ENCODE data around the gene RAB36.

RAB36 gene

DNA sequence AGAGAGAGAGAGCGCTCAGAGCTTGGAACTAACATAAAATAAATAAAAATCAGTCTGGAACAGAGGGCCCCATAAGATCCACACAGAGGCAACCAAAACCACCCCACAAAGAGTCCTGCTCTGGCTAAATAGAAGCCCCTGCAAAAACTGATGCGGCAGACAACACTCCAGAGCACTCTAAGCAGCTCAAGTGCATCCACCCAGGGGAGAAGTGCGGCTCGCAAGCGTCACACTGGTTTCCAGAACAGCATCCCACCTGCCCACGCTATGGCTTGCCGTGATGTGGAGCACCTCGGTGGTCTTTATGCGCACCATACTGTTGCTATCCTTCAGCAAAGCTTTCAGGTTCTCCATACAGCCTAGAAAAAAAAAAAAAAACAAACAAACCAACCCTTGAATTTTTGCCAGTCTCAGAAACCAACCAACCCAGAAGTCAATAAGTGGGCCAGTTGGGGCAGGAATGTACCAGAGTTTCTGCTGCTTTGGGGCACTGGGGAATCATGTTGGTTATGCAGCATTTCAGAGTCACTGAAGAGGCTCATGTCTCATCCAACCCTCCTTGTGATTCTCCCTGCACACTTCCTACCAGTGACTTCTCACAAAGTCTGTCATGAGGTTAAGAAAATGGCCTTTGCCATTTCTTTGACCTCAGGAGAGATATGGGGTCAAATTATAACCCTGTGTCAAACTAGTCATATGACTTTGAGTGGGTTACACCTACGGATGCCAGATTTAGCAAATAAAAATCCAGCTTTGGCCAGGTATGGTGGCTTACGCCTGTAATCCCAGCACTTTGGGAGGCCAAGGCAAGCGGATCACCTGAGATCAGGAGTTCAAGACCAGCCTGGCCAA is 6.5 kb upstream of the RAB36 start:
- DNase-seq: no peak

DNA sequence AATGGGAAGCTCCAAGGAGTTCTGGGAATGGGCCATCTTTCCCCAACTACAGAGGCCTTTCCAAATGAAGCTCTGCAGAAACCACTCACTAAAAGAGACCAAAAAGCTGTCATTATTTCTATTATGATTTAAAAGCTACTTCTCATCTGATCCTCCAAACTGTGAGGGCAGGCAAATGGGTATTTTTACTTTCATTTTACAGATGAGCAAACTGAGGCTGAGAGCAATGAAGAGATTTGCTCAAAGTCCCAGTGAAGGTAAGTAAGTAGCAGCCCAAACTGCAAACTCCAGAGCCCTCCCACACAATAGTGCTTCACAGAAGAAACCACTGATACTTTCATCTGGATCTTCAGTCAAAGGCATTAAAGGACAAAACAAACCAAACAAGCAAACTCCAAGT is 4.9 kb upstream of the RAB36 start:
- DNase-seq: no peak

DNA sequence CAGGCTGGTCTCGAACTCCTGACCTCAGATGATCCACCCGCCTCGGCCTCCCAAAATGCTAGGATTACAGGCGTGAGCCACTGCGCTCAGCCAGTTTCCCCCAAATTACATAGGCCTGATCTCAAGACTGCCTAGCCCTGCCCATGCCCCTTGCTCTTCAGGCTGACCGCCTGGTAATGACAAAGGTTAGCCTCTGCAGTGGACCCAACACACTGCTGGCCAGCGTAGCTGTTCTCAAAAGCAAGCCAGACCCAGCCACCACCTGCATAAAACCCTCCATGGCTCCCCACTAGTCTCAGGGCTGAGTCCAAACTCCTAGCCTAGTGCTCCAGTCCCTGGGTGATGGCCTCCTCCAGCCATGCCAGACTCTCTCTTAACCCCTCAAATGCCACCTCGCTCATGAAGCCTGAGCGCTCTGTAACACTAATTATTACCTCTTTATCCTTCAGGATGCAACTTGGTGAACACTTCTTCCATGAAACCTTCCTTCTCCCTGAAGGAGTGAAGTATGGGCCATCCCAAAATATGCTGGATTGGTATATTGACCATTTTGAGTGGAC is 2.7 kb upstream of the RAB36 start:
- DNase-seq: no peak

DNA sequence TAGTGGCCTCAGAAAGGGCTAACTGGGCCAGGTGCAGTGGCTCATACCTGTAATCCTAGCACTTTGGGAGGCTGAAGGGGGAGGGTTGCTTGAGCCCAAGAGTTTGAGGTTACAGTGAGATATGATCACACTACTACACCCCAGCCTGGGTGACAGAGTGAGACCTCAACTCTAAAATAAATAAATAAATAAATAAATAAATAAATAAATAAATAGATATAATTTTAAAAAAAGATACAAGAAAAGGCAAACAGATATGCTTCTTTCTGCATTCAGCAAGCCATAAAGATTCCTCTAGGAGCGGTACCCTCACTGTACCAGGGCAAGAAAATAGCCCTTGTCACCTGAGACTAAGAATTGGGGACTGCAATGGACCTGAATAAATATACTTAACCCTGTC is 2.2 kb upstream of the RAB36 start:
- no peak for DNase-seq

DNA sequence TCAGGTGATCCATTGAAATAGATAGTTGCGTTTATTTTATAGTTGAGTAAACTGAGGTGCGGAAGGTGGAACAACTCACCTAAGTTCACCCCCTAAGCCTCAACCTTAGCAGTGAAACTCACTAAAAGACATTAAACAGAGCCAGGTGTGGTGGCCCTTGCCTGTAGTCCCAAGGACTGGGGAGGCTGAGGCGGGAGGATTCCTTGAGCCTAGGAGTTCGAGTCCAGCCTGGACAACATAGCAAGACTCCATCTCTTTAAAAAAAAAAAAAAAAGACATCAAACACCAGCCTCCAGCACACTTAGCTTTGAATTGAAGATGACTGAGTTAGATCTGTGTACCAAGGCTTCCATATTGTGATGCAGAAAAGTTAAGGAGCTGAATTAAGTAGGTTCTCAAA is 845 bp upstream of the RAB36 start:
- DNase-seq: no peak

DNA sequence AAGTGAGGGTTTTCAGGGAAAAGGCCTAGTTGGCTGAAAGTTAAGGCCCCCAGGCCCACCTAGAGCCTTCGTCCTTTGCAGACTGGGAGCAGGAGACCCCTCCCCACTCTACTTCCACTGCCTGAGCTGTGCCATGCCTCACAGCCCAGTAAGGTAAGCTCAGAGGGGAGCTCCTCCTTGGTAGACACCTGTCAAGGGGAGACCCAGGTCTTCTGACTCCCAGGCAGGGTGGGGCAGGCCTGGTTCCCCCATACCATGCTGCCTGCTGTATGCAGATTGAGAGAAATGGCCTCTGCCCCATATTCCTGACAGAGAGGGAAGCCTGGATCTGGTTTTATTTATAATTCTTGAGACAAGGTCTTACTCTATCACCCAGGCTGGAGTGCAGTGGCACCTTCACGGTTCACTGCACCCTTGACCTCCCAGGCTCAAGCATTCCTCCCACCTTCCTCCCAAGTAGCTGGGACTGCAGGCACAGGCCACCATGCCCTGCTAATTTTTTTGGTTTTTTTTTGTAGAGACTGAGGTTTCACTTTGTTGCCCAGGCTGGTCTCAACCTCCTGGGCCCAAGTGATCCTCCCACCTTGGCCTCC is 697 bp downstream of the RAB36 start:
- no peak for DNase-seq

DNA sequence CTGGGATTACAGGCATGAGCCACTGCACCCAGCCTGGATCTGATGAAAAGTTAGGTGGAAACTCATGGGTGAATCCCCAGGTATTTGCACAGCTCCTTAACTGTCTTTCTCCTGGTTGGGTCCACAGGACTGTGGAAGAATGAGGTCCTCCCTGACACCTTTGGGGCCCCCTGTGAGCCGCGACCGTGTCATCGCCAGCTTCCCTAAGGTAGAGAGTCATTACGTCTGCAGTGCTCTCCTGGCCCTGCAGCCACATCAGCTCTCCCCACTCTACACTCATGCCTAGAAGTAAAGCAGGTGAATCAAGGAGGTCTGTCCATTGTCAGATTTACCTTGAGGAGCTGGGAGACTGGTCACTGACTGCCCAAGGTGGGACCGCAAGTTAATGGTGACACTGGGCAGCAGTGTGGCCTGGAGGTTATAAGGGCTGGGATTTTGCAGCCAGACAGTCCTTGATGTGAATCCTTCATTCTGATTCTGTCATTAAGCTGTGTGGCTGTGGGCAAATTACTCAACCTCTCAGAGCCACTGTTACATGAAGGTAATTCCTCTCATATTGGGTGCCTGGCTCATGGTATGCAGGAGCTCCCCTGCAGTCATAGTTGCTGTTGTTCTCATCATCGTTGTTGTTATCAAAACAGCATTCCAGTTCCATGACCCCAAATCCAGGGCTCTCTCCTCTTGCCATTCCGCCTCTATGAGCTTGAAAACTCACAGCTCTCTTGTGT is 1.4 kb downstream of the RAB36 start:
- DNase-seq: no peak

DNA sequence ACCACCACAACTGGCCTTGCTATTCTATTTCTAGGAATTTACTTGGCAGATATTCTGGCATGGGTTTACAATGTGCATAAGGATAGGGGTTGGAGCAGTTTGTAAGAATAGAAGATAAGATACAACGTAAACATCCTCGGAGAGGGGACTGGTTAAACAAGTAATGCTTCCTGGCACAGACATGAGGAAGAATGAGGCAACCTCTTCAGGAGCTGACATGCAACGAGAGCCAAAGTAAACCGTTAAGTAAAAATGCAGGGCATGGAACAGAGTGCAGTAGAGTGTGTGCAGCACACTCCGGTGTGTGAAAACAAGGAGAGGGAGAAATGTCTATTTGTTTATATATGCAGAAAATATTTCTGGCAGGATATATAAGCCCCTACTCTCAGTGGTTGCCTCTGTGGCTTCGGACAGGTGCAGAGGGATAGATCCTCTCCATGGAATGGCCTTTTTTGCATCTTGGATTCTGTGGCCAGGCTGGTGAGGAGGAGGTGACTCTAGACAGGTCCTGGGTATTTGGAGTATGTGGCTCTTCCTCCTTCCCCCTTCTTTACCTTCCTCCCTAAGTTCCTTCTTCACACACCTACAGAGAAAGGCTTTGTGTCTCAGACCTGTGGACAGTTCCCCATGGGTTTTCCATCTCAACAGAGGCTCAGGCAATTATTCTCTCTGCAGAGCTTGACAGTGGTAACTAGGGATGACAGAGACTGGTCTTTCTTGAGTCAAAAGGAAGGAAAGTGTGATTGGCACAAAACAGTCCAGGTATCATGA is 2.5 kb downstream of the RAB36 start:
- DNase-seq: peak in 1 of 3 experiments; percentile 2

DNA sequence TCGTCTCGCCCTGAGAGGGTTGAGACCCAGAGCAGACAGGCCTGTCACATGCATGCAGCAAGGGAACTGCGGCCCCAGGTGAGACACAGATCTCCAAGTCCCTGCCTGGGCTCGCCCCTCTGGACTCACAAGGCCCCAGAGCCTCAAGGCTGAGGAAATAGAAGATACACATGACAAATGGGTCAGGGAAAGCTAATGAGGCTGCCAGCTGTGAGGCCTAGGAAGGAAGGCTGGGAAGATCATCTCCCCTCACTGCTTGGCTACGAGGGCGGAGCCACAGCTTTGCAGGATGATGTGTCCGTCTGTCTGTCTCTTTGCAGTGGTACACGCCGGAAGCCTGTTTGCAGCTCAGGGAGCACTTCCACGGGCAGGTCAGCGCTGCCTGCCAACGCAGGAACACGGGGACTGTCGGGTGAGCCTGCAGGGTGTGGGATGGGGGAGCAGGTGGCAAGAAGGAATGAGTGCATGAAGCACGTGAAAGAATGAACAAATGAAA is 4.5 kb downstream of the RAB36 start:
- peak in 1 of 3 experiments; percentile 36 for DNase-seq

DNA sequence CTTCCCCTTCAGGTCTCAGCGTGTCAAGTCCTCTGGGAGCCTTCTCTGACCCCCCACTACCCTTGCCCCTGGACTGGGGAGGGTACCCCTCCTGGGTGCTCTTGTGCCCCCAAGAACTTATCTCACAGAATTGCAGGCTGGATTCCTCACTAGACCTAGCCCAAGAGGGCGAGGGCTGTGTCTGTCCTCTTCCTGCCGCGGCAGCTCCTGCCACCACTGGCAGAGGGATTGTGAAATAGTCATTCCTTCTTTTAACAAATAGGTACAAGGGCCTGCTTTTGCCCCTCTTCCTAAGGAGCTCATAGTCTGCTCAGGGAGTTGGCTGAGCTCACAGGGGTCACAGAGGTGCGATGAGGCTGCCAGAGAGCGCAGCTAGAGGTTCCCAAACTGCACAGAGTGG is 5.5 kb downstream of the RAB36 start:
- DNase-seq: no peak

DNA sequence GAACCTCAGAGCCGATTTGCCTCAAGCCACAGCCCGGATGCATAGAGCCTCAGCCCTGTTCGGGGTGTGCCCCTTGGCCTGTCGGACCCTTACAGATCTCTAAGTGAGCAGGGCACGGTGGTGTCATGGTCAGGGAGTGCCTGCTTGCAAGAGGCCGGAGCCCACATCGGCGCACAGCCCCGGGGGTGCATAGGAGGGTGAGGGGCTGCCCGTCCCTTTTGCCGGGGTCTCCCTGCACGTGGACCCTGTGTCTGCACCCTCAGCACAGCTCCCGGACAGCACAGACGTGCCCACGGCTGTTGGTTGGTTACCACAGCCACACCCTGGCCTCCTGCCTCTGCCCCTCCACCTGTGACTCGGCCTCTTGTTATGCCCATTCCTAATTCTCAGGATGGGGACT is 6.5 kb downstream of the RAB36 start:
- no peak for DNase-seq

DNA sequence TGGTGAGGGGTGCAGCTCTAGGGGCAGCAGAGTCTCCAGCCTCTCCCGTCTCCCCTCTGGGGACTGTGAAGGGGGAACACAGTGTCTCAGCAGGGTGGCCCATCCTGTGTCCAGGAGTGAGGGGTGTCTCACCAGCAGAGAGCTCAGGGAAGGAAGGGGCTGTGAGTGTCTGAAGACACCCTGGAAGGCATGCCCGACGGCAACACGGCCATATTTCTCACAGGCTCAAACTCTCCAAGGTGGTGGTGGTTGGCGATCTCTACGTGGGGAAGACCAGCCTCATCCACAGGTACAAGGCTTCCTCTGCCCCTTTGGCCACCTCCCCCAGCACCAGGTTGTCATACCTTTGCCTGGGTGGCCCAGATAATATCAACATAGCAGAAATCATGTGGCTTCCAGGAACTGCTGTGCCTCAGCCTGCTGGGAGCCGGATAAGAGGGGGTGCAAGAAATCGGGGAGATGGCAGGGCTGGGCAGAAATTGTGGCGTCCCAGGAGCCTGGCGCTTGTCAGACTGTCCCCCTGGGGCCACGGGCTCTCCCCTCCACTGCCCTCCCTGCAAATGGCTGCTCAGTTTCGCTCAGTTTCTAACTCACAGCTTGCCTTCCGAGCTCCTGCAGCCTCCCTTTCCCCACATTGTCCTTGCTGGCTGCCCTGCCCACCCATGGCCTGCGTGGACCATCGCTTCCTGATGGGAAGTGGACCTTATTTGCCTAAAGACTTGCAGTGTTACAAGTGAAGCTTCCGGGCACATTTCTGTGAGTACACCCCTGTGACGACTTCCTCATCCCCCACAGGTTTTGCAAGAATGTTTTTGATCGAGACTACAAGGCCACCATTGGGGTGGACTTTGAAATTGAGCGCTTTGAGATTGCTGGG is 7.2 kb downstream of the RAB36 start:
- no peak for DNase-seq

DNA sequence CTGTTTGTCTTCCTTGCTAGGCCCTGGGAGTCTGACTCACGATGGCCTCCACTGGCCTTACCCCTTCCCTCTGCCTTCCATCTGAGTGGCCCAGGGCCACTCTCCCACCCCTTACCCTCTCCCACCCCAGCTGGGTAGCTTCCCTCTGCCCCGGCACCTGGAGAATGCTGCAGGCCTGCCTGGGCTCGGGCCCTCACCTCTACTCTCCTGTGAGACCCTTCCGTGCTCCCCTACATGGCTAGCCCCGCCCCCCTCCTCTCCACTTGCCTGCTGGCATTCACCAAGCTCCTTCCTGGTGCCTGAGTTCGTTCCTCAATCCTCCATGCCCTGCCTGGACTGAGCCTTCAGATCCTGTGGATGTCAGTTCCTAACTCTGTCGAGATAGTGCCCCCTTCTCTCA is 8.7 kb downstream of the RAB36 start:
- DNase-seq: no peak

DNA sequence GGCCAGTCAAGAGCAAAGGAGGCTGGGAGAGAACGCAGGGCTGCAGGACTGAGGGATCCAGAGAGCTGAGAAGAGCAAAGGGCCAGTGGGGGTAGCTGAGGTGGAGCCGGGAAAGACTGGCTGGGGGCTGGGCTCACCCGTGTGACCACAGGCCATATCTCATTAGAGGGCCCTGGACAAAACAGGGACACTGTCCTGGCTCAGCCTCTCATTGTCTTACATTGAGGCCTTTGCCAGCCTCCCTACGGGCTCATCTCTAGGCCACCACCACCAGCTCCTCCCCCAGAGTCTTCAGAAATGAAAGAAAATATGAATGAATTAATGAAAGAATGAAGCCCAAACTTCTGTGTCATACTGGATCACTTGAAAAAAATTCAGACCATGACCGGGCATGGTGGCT is 9.2 kb downstream of the RAB36 start:
- DNase-seq: no peak

DNA sequence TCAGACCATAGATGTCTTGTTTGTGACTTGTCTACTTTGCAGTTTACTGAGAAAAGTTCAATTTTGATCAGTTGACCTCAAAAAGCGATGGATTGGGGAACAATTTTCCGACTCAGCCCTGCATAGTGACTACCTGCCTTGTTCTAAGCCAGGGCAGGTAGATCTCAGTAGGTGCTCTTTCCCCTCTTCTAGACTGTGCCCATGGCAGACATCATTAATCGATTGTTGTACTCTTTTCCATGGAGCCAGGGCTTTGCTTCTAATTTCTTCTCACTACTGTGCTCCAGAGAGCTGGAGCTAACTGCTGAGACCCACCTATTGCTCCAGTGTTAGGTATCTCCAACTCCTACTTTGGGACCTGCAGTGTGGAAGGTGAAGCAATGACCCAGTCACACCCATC is 9.9 kb downstream of the RAB36 start:
- no peak for DNase-seq

DNA sequence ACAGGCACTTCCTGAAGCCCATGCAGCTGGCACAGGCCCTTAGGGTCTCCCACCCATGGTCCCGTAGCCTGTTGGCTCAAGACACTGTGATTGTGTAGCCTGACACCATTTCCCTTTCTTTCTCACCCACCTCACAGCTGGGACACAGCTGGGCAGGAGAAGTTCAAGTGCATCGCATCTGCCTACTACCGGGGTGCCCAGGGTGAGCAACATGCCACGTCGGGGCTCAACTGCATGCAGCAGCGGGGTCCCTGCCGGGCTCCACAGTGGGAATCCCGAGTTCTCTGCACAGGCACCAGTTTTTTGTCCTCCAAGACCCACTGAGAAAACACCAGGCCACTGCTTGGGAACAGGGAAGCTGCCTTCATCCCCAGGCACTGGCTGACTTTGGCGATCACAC is 10.6 kb downstream of the RAB36 start:
- no peak for DNase-seq

DNA sequence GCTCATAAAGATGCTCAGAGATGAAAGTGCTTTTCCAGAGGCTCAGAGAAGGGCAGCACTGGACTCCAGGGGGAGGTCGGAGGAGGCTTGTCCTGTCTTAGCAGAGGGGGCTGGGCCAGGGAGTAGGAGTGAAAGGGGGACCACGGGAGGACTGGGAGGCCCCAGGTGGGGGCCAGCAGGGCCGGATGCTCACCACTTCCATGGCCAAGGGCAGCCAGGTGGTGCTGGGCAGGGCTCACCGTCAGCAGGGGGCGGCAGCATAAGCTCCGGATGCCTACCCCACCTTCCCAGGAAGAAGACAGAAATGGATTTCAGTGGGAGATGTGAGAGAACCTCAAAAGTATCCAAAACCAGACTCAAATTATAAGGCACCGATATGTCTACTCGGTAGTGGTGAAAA is 11.0 kb downstream of the RAB36 start:
- DNase-seq: no peak

DNA sequence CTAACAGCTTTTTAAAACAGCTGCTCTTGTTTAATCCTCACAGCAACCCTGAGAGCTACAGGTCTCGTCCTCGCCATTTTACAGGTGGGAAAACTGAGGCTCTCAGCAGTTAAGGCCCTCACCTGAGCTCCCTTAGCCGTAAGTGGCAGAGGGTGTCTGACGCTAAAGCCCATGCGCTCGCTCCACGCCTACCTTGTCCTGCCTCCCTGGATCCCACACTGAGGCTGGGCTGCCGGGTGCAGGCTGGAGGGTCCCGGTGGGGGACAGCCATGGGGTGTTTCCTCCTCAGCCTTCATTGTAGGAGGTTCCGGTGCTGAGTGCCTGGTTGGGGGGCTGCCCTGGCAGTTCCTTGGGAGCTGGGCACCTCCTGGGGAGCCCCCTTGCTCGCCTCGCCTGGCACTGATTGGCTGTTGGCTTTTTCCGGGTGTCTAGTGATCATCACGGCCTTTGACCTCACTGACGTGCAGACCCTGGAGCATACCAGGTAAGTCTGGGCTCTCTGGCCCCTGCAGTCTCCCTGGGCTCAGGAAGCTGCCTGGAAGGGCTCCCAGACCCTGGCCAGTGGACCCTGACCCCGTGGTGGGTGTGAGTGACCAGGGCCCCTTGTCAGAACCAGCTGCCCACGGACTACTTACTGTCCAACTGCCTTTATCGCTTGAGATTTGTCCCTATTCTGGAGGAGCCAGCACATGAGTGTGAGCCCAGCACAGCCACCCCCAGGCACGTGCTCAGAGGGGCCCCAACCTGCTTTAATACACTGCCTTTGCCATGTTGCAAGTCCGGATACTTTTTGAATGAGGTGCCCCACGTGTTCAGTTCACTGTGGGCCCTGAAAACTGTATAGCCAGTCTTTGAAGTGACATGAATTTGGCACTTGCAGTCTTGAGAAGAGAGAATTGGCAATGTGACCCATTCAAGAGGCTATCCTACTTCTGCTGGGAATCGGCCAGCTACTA is 12.6 kb downstream of the RAB36 start:
- DNase-seq: no peak

DNA sequence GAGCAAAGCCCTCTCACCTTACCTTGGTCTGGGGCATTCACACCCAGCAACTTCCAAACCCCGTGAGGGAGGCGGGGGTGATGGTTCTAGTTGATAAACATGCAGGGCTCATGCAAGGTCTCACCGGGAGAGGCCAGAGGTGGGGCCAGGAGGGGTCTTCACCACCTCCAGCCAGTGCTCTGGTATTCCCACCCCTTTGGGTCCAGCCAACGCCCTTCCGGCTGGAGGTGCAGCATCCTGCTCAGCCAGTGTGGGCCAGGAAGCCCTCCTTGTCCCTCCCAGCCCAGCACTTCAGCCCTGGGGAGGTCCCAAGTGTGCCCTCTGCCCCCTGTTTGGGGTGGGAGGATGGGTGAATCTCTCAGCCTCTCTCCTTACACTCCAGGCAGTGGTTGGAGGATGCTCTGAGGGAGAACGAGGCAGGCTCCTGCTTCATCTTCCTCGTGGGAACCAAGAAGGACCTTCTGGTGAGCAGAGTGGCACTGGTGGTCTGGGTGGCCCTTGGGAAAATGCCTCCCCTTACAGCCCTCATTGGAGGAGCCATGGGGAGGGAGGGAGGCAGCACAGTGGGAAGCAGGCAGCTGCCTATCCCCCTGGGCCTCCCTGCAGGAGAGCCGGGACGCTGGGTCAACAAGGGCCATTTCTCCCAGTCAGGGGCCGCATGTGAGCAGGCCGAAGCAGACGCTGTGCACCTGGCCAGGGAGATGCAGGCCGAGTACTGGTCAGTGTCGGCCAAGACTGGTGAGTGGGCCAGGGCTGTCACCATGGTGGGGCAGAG is 13.4 kb downstream of the RAB36 start:
- peak in 2 of 3 experiments; percentile 32 to 55 for DNase-seq

DNA sequence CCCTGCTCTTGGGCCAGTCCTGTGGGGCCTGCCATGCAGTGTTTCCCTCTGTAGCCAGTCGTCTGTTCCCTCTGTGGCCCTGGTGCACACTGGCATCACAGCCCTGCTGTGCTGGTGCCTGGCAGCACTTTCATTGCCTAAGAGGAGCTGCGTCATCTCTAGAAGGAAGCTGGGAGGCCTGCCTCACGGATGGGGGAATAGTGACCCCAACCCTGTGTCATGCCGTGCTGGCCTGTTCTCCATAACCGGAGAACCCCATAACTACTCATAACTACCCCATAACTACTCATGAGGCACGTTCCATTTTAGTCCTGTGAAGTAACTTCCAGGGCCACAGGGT is 14.0 kb downstream of the RAB36 start:
- DNase-seq: no peak
